IPS-18a (cell line): Measurements from ENCODE around the gene DZIP1.

ENCODE experiments used
- H3K27ac ChIP-seq: one replicate; pipeline ENCODE4 v1.5.1; 2013; ENCODE audit warnings: low read length
- H3K27me3 ChIP-seq: one replicate; pipeline ENCODE4 v1.6.1; 2013; ENCODE audit warnings: mild to moderate bottlenecking, low read length; ENCODE audit not compliant: control insufficient read depth, insufficient read depth
- H3K36me3 ChIP-seq: one replicate; pipeline ENCODE4 v1.6.1; 2013; ENCODE audit warnings: low read depth, low read length; ENCODE audit not compliant: control insufficient read depth
- H3K4me1 ChIP-seq: one replicate; pipeline ENCODE4 v1.6.1; 2013; ENCODE audit warnings: low read depth, low read length; ENCODE audit not compliant: control insufficient read depth
- H3K4me3 ChIP-seq: one replicate; pipeline ENCODE4 v1.5.1; 2013; ENCODE audit warnings: low read length
- H3K9ac ChIP-seq: one replicate; pipeline ENCODE4 v1.6.1; 2013; ENCODE audit warnings: mild to moderate bottlenecking, low read length, moderate library complexity
- H3K9me3 ChIP-seq: one replicate; pipeline ENCODE4 v1.6.1; 2013; ENCODE audit warnings: low read depth, low read length; ENCODE audit not compliant: control insufficient read depth

DZIP1 gene

GRCh38 chr13:95540888-95541287 lies 103.6 kb downstream of the DZIP1 start:
- H3K36me3 ChIP-seq: no peaks in the 10 kb centered on the region
- no peaks in the 10 kb centered on the region for H3K27me3 ChIP-seq
- H3K27ac ChIP-seq: no peak overlapping the region
- H3K9me3 ChIP-seq: no peaks in the 10 kb centered on the region
- no peak overlapping the region for H3K4me3 ChIP-seq
- peaks cover 8% of the 10 kb centered on the region for H3K4me1 ChIP-seq
- H3K9ac ChIP-seq: no peak overlapping the region

- Histone ChIP-seq H3K27ac (no peak overlapping the region), H3K9ac (no peak overlapping the region), H3K9me3 (no peaks in the 10 kb centered on the region), H3K27me3 (no peaks in the 10 kb centered on the region), H3K4me3 (no peak overlapping the region), H3K4me1 (peaks cover 15% of the 10 kb centered on the region), H3K36me3 (no peaks in the 10 kb centered on the region)
Measured at GRCh38 chr13:95536632-95537241, 107.8 kb downstream of the DZIP1 start.

GRCh38 chr13:95535243-95535642 lies 109.3 kb downstream of the DZIP1 start:
- Histone ChIP-seq H3K9me3 (no peaks in the 10 kb centered on the region), H3K27me3 (no peaks in the 10 kb centered on the region), H3K4me3 (no peak overlapping the region), H3K36me3 (no peaks in the 10 kb centered on the region), H3K27ac (no peak overlapping the region), H3K9ac (no peak overlapping the region), H3K4me1 (peaks cover 15% of the 10 kb centered on the region)

GRCh38 chr13:95533545-95534160 lies 110.9 kb downstream of the DZIP1 start:
- Histone ChIP-seq H3K36me3 (no peaks in the 10 kb centered on the region), H3K9ac (no peak overlapping the region), H3K4me3 (no peak overlapping the region), H3K27me3 (no peaks in the 10 kb centered on the region), H3K9me3 (no peaks in the 10 kb centered on the region), H3K4me1 (peaks cover 15% of the 10 kb centered on the region), H3K27ac (no peak overlapping the region)

- no peak overlapping the region for H3K9ac ChIP-seq
- no peak overlapping the region for H3K27ac ChIP-seq
- no peak overlapping the region for H3K4me3 ChIP-seq
- H3K27me3 ChIP-seq: no peaks in the 10 kb centered on the region
- no peaks in the 10 kb centered on the region for H3K9me3 ChIP-seq
- no peaks in the 10 kb centered on the region for H3K36me3 ChIP-seq
- H3K4me1 ChIP-seq: peaks cover 7% of the 10 kb centered on the region
Measured at GRCh38 chr13:95530178-95530577, 114.3 kb downstream of the DZIP1 start.
